Endothelial cell of hepatic sinusoid (primary cell): ENCODE measurements around the gene VPREB1.
"Not testable (repeated sequence)": the region's sequence is repeated elsewhere in the genome, so short reads cannot be mapped to it uniquely, and the experiment has no call there.

Experiments
- in situ Hi-C: cut with HindIII; loops from 2 replicates; pipeline ENCODE4 v1.10.0; 2017; ENCODE audit warnings: low sequenced_read_pairs

The VPREB1 gene

GRCh38 chr22:22293436-22293835 lies 48.9 kb downstream of the VPREB1 start:
- in situ Hi-C loops = not testable (repeated sequence)

- in situ Hi-C loops = not testable (repeated sequence)
Observed at GRCh38 chr22:22294641-22295040, 50.1 kb downstream of the VPREB1 start.
